Measurements from ENCODE around the gene COL13A1.

DNA sequence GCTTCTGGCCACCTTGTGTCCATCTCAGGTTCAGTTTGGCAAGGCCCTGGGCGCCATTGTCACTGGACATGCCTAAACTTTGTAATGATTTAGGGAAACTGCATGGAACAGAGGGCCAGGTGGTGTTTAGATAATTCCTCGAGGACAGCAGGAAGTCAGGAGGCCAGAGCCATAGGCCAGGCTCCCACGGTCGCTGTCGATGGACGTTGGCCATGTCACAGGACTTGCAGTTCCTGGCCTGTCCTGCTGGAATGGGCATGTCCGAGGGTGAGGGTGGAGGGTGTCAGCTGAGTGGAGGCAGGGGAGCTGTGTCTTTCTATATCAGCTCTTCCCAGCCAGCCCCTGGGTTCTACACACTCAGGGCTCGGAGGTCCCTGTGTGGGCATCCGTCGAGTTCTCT is 143.1 kb downstream of the COL13A1 start:
- TF ChIP-seq, protein P1, sequence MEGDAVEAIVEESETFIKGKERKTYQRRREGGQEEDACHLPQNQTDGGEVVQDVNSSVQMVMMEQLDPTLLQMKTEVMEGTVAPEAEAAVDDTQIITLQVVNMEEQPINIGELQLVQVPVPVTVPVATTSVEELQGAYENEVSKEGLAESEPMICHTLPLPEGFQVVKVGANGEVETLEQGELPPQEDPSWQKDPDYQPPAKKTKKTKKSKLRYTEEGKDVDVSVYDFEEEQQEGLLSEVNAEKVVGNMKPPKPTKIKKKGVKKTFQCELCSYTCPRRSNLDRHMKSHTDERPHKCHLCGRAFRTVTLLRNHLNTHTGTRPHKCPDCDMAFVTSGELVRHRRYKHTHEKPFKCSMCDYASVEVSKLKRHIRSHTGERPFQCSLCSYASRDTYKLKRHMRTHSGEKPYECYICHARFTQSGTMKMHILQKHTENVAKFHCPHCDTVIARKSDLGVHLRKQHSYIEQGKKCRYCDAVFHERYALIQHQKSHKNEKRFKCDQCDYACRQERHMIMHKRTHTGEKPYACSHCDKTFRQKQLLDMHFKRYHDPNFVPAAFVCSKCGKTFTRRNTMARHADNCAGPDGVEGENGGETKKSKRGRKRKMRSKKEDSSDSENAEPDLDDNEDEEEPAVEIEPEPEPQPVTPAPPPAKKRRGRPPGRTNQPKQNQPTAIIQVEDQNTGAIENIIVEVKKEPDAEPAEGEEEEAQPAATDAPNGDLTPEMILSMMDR (IDR thresholded peaks at IDR 0.05), result no peak
- TF ChIP-seq POLR2A (IDR thresholded peaks at IDR 0.05), result no peak
